GM21447 (cell line): ENCODE measurements around the gene DHRS1.

Source experiments
- ATAC-seq: cut with Tn5 transposase; IDR thresholded peaks from one replicate; pipeline ENCODE4 v1.9.1; 2021; ENCODE audit not compliant: unreplicated experiment

The DHRS1 gene

GRCh38 chr14:24267516-24267915, 32.1 kb downstream of the DHRS1 start:
- no peak for ATAC-seq

GRCh38 chr14:24266344-24267244, 33.0 kb downstream of the DHRS1 start:
- ATAC-seq: no peak

DNA sequence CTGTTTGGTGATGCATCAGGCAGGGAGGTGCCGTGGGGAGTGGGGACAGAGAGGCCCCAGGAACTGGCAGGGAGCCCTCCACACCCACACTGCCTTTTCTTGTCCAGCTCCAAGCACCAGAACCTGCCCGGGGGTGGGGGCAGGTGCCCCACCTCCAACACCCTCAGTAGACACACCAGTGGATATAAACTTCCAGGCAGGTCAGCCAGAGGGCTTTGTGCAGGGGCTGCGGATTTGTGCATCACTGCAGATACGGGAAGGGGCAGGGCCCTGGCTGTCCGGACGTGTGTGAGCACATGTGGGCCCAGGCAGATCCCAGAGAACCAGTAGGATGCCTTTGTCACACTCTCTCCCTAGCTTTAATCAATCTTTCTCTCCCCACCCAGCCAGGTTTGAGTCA, 35.3 kb downstream of the DHRS1 start:
- ATAC-seq: no peak

GRCh38 chr14:24263848-24264247, 35.7 kb downstream of the DHRS1 start:
- no peak for ATAC-seq

GRCh38 chr14:24262821-24263733, 36.5 kb downstream of the DHRS1 start, which contains the start of gene TGM1:
TGM1 (minus strand) TSS chr14:24263177; CDS start chr14:24262352, 825 bp downstream.
- ATAC-seq: no peak

DNA sequence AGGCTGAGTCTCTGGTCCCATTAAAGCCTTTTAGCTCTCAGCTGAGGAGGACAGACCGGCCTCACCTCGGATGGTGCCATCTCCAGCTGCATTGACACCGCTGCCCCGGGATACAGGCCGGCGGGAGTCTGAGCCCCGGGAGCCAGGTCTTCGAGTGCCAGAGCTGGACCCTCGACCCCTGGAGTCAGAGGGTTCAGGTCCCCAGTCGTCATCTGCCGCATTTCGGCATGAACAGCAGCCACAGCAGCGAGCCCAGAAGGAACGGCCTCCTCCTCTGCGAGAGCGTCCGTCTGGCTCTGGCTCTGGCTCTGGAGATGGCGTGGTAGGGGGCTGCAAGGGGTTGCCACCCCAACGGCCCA, 37.6 kb downstream of the DHRS1 start:
- ATAC-seq: no peak

DNA sequence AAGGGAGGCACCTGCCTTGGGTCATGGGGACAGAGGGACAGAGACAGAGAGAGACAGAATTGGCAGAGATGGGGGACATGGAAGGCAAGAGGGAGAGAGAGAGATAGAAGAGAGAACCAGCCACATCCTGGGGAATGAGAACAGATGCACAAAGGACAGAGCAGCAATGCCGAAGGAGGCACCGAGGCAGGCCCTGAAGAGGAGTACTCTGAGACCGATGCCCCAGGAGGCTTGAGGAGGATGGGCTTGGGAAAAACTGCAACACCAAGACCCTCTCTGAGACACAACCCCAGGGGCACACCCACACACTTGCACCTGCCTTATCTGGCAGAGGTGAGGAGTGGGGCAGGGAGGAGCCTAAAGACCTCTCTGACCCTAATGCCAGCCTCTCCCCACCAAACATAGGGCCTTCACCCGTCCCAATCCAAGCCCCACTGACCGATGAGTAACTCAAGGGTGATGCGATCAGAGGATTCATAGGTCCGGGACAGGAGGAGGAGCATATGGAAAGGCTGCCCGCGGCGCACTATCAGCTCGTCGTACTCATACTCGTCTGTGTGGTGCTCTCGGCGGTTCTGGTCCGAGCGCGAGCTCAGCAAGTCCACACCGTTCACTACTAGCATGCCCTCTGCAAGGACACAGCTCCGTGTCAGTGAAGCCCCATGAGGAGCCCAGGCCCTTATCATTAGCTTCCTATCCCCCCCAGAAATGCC, 38.2 kb downstream of the DHRS1 start:
- no peak for ATAC-seq

DNA sequence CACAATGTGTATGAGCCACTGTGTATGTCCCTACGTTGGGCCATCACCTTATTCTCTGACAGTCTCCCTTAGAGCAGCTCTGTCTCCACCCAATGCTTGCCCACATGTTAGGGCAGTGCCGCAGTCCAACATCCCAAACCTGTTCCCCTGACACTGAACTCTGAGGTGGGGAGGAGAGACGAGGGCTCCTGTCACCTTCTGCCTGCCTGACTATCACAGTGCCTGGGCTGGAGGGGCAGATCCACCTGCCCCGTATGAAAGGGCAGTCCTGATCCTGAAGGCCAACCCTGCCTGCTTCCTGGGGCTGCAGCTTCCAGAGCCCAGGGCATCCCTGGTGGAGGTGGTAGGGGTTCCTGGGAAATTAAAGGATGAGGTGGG, 38.8 kb downstream of the DHRS1 start:
- no peak for ATAC-seq

GRCh38 chr14:24260026-24260779, 39.4 kb downstream of the DHRS1 start:
- ATAC-seq: no peak

DNA sequence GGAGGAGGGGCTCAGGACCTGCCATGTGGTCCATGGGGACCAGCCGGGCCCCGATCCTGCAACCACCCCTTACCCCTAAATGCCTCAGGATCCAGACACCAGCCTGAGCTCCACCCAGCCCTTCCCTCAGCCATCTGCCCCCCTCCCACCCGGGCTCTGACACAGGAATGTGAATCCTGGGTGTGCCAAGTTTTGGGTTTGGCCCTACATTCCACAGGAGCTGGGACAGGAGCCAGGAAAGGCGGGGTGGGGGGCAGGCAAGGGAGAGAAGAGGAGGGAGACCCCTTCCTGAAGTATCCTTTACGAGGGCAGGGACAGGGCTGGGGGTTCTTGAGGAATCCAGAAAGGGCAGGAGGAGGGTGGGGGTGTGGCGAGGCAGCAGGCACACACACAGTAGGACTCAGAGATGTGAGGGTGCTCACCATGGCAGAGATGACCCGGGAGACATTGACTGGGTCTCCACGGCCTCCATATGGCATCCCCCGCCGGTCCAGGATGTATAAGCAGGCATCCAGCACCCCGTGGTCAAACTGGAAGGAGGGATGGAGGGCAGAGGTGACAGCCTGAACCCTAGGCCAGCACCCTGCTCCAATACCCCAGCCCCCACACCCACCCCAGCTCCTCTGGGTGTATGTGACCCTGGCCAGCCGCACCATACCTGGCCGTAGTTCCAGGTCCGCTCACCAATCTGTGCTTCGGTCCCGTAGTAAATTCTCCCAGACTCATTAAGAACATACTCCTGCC, 40.1 kb downstream of the DHRS1 start:
- no peak for ATAC-seq

- ATAC-seq: no peak
Measured at GRCh38 chr14:24258548-24259265, 40.9 kb downstream of the DHRS1 start.

DNA sequence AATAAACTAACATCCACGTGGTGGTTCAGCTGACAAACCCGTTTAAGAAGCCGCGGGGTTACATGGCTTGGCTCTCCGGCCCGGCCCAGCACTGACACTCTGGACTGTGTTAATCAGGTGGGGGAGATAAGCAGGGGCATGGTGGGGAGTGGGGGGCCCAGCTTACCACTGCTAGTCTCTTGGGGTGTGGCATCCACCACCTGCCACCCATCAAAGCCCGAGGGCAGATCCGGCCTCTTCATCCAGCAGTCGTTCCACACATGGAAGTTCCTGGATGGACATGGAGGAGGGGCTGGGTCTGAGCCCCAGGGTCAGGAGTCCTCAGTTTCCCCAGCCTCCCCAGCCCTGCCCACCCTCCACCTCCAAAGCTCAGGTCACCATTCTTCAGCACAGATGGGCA, 41.5 kb downstream of the DHRS1 start:
- ATAC-seq: no peak

DNA sequence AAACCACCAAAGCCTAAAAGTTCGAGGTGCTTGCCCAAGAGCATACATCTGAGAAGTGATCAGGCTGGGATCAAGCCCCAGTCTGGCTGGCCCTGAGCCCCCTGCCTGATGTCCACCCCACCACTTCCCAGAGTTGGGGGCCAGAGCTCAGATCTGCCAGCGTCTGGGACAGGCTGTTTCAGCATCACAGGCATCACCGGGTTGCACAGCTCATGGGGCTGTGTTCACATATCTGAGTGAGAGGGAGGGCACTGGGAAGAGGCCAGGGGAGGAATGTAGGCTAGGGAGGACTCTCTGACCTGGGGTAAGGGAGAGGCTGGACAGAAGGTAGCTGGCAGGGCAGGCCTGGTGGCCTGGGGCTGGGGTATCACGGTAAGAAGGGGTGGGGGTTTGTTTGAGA, 42.6 kb downstream of the DHRS1 start:
- no peak for ATAC-seq

DNA sequence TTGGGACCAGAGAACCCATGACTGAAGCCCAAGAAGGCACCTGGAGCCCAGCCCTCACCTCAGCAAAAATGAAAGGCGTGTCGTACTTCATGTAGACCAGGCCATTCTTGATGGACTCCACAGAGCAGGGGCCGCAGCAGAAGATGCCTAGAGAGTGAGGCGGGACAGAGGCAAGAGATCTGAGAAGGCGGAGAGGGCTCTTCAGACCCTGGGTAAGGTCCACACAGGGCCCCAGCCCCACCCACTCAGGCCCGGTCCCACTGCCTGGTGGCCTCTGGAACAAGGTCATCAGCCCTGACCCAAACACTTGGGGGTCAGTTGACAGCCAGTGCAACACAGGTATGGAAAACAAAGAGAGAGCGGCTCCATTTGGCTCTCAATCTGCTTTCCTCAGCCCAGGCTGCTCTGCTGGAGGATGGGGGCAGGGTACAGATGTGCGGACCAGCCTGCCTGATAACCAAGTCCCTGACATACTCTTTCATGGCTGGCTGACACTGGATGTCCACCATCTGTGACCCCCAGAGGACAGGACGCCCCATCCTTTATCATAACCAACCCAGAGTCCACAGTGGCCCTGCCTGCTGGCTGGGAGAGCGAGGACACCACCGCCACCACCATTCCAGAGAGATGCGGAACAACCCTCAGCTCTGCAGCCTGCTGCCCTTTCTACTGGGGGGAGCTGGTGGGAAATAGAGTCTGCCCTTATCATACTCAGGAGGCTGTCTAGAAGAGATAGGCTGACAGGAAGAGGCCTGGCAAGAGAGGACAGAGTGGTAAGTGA, 43.5 kb downstream of the DHRS1 start:
- ATAC-seq: no peak

DNA sequence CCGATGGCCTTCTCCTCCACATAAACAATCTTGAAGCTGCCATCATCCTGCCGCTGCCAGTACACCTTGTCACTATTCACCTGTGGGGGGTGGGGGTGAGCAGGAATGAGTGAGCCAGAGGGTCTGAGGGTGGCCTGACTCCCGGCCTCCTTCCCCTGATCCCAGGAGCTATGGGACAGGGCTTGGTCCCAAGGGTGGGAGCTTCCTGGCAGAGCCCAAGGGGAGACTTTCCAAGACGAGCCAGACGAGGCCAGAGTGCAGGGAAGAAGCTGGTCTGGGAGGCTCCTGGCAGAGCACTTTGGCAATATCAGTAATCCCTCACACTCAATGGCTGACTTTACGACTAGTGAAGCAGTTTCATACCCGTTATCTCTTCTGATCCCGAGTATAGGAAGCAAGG, 44.1 kb downstream of the DHRS1 start:
- no peak for ATAC-seq

DNA sequence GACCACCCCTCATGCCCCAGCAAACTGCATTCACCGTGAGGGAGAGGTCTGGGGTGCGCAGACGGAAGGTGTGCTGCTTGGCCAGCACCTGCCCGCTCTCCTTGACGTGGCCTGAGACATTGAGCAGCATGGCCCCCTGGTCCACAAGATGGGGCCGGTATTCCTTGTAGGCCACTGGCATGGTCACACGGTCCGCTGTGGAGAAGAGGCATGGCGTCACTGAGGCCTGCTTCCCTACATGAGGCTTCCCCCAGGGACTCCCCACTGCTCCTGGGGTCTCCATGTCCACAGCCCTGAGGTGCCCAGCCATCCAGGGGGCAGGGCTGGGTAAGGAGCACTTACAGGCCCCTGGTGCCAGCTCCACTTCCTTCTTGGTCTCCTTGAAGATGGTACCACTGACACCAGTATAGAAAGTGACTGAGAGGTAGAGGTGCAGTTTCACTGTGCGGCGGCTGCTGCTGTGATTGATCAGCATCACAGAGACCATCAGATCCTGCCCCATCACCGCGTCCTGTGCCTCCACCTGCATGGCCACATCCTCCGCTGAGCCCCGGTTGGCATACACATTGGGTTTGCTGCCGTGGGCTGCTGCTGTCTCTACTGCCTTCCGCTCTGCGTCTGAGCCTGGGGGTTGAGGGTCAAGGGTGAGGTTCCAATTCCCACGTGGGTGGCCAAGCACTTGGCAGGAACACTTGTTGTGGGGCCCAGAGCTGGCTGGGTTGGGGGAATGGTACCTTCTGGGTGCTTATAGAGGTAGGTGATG, 44.8 kb downstream of the DHRS1 start:
- no peak for ATAC-seq

GRCh38 chr14:24253936-24254335, 45.6 kb downstream of the DHRS1 start:
- ATAC-seq: no peak
